CD4-positive, CD25-positive, alpha-beta regulatory T cell (primary cell): ENCODE data around the gene PLAAT4. TPM values are rescaled to one million over a fixed set of nuclear protein-coding genes. Genes with fewer than 3 reads are reported as not detected.

Source experiments
- ATAC-seq, 2 donors: fragments of 150-1000 bp; cut with Tn5 transposase; one replicate each; pipeline ENCODE4 v1.10.0; 2021; ENCODE audit warnings: low read depth in 2 of 2, moderate number of reproducible peaks in 2 of 2, moderate library complexity in 1 of 2
- DNase-seq, 3 donors: peaks; one replicate each; pipeline versions ENCODE4 v3.0.0 to v3.0.0-alpha.2; 2012 to 2022; ENCODE audit warnings: mixed read lengths in 1 of 3
- H3K27ac ChIP-seq: one replicate; pipeline ENCODE4 v1.7.0; 2013; ENCODE audit warnings: mild to moderate bottlenecking, low read length; ENCODE audit not compliant: insufficient read depth, poor library complexity, severe bottlenecking
- H3K27me3 ChIP-seq: one replicate; pipeline ENCODE4 v1.7.0; 2013; ENCODE audit warnings: low read length; ENCODE audit not compliant: control insufficient read depth, insufficient read depth
- H3K36me3 ChIP-seq: one replicate; pipeline ENCODE4 v1.7.0; 2013; ENCODE audit warnings: mild to moderate bottlenecking, low read length, moderate library complexity; ENCODE audit not compliant: control insufficient read depth, insufficient read depth
- H3K4me1 ChIP-seq: 2 replicates; pipeline ENCODE4 v1.7.0; 2013; ENCODE audit warnings: mild to moderate bottlenecking, low read length; ENCODE audit not compliant: insufficient read depth, control insufficient read depth, poor library complexity, severe bottlenecking
- H3K4me3 ChIP-seq: one replicate; pipeline ENCODE4 v1.7.0; 2013; ENCODE audit warnings: low read depth, mild to moderate bottlenecking, low read length, moderate library complexity
- H3K9me3 ChIP-seq, 2 experiments: 1 replicate in 1 of 2; 2 replicates in 1 of 2; pipeline ENCODE4 v1.7.0; 2013; ENCODE audit warnings: low read length in 2 of 2, mild to moderate bottlenecking in 1 of 2, moderate library complexity in 1 of 2; ENCODE audit not compliant: control insufficient read depth in 2 of 2
- H3K27ac Mint-ChIP-seq, 3 donors: one replicate each; pipeline ENCODE4 v1.8.0; 2020 to 2022; ENCODE audit warnings: mild to moderate bottlenecking in 3 of 3, mixed read lengths in 3 of 3, moderate library complexity in 2 of 3
- H3K27me3 Mint-ChIP-seq: one replicate; pipeline ENCODE4 v1.8.0; 2022; ENCODE audit warnings: mild to moderate bottlenecking, mixed read lengths
- H3K36me3 Mint-ChIP-seq: one replicate; pipeline ENCODE4 v1.8.0; 2020; ENCODE audit warnings: mixed read lengths
- H3K4me1 Mint-ChIP-seq, 4 donors: one replicate each; pipeline ENCODE4 v1.8.0; 2020 to 2022; ENCODE audit warnings: mixed read lengths in 4 of 4, mild to moderate bottlenecking in 1 of 4
- H3K4me3 Mint-ChIP-seq, 4 donors: one replicate each; pipeline ENCODE4 v1.8.0; 2020 to 2022; ENCODE audit warnings: mild to moderate bottlenecking in 4 of 4, mixed read lengths in 4 of 4, moderate library complexity in 3 of 4
- H3K9me3 Mint-ChIP-seq, 7 donors: one replicate each; pipeline ENCODE4 v1.8.0; 2020 to 2022; ENCODE audit warnings: mixed read lengths in 7 of 7, mild to moderate bottlenecking in 3 of 7, moderate library complexity in 2 of 7
- polyA plus RNA-seq, 4 donors: library from polyadenylated mRNA; unstranded; fragments of 300-500 nt; fragmentation: Illumina TruSeq; gene quantifications; one replicate each; pipeline ENCODE4 v1.2.3, GENCODE V29; 2021
- total RNA-seq: library from RNA; stranded (reverse); gene quantifications from one replicate; pipeline ENCODE4 v1.2.3, GENCODE V29; 2022

PLAAT4 gene
- total and polyA plus RNA-seq, 5 donors from 2014 or later = 118 to 493 (median 422) TPM

DNA sequence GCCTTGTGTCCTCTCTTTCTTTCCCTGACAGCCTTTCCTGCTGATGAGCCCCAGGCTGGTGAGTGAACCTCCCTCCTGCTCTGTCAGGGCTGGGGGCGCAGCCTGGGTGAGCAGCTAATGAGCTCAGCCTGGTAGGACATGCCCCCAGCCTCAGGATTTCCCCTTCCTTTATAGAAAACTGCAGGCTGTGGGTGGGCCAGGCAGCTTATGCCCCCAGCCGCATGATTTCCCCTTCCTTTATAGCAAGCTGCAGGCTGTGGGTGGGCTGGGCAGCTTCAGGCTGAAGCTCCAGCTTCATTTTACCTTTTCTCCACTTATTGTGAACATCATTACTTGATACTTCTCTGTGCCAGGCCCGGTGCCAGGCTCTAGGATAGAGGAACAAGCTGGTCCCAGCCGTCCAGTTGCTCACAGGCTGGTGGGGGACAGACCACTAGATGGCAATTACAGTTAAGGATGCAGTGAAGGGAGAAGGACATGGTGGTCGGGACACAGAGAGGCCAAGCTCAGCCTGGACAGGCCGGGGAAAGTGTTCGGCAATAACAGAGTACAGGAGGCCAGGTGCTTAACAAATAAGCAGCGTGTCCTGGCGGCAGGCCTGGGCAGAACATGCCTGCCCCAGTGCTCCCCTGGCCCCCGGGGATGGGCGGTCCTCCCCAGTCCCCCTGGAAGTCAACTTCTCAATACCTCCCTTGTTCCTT is 25.4 kb upstream of the PLAAT4 start:
- no peaks in the 10 kb centered on the region for H3K4me1 ChIP-seq
- H3K4me3 ChIP-seq = no peak overlapping the region
- Mint-ChIP-seq H3K4me3 (no peak overlapping the region), H3K36me3 (no peaks in the 10 kb centered on the region), H3K27ac (no peak overlapping the region), H3K4me1 (peaks cover 0 to 8% (median under 1%) of the 10 kb centered on the region in 4 donors), H3K9me3 (no peaks in the 10 kb centered on the region), H3K27me3 (no peaks in the 10 kb centered on the region)
- H3K9me3 ChIP-seq = no peaks in the 10 kb centered on the region
- DNase-seq = no peak
- no peak overlapping the region for H3K27ac ChIP-seq
- H3K36me3 ChIP-seq = no peaks in the 10 kb centered on the region
- no peaks in the 10 kb centered on the region for H3K27me3 ChIP-seq
- no peak for ATAC-seq

DNA sequence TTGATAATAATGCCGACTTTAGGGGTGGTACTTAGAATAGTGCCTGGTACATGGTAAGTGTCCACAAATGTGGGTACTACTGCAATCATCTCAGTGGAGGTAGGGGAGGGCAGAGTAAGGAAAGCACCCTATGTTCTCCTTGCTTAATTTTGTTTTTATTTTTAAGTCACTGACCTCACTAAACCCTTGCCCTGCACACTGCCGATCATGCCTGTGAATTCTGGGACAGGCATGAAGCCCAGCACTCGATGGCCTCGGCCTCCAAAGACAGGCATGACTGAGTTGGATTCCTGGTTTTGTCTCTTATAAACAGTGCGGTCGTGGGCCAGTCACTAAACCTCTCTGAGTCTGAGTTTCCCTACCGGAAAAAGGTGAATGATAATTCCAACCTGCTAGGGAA is 23.8 kb upstream of the PLAAT4 start:
- no peak for ATAC-seq

DNA sequence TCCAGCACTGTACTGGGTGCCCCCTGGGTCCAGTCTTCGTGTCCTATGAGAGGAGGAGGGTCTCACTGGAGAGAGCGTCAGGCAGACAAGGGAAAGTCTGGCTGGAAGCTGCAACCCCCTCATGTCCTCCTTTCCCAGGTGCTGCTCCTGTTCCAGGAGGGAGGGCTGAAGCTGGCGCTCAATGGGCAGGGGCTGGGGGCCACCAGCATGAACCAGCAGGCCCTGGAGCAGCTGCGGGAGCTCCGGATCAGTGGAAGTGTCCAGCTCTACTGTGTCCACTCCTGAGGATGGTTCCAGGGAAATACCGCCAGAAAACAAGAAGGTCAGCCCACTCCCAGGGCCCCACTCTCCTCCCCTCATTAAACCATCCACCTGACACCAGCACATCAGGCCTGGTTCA is 20.5 kb upstream of the PLAAT4 start:
- H3K27ac ChIP-seq = no peak overlapping the region
- peaks cover 13% of the 10 kb centered on the region for H3K27me3 Mint-ChIP-seq
- ATAC-seq = no peak
- H3K36me3 Mint-ChIP-seq = no peaks in the 10 kb centered on the region
- DNase-seq = no peak
- H3K4me3 ChIP-seq = no peak overlapping the region
- peaks cover 18 to 29% (median 19%) of the 10 kb centered on the region in 4 donors for H3K4me1 Mint-ChIP-seq
- H3K27me3 ChIP-seq = no peaks in the 10 kb centered on the region
- H3K9me3 ChIP-seq = no peaks in the 10 kb centered on the region
- H3K36me3 ChIP-seq = no peaks in the 10 kb centered on the region
- peaks cover 0 to 1% (median 0%) of the 10 kb centered on the region in 7 donors for H3K9me3 Mint-ChIP-seq
- peaks cover 9% of the 10 kb centered on the region for H3K4me1 ChIP-seq
- H3K4me3 Mint-ChIP-seq = no peak overlapping the region
- H3K27ac Mint-ChIP-seq = no peak overlapping the region

More for the DNA sequence above, 23.8 kb upstream of the PLAAT4 start:
- no peak for DNase-seq
- H3K9me3 ChIP-seq = no peaks in the 10 kb centered on the region
- Mint-ChIP-seq H3K27me3 (no peaks in the 10 kb centered on the region), H3K4me3 (no peak overlapping the region), H3K36me3 (no peaks in the 10 kb centered on the region), H3K27ac (peak overlapping the region in 1 of 3 donors; percentile 6), H3K9me3 (no peaks in the 10 kb centered on the region), H3K4me1 (peaks cover 2 to 6% (median 3%) of the 10 kb centered on the region in 4 donors)
- no peaks in the 10 kb centered on the region for H3K27me3 ChIP-seq
- no peak overlapping the region for H3K27ac ChIP-seq
- H3K4me3 ChIP-seq = no peak overlapping the region
- H3K4me1 ChIP-seq = no peaks in the 10 kb centered on the region
- no peaks in the 10 kb centered on the region for H3K36me3 ChIP-seq

DNA sequence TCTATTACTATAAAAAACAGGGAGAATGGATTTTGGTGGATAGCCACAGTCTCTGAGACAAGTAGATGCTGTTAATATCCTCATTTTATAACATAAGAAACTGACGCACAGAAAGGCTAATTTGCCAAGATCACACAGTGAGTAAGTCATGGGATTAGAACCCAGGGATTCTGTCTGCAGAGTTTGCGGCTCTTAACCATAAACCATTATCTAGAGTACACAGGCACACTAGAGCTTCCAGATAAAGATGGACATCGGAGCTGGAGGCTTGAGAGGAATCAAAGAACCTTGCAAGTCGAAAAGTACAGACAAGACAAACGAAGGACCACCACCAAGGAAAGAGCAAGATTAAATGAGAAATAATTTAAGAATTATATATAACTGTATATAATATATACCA is 19.5 kb upstream of the PLAAT4 start:
- Histone ChIP-seq H3K9me3 (no peaks in the 10 kb centered on the region), H3K27ac (no peak overlapping the region), H3K4me3 (no peak overlapping the region), H3K36me3 (no peaks in the 10 kb centered on the region), H3K4me1 (peaks cover 9% of the 10 kb centered on the region), H3K27me3 (no peaks in the 10 kb centered on the region)
- Mint-ChIP-seq H3K4me3 (peak overlapping the region in 2 of 4 donors; percentile 15 to 34), H3K36me3 (no peaks in the 10 kb centered on the region), H3K4me1 (peaks cover 18 to 29% (median 19%) of the 10 kb centered on the region in 4 donors), H3K27ac (peak overlapping the region in 2 of 3 donors; percentile 39 to 73), H3K9me3 (peaks cover 0 to 1% (median 0%) of the 10 kb centered on the region in 7 donors), H3K27me3 (peaks cover 18% of the 10 kb centered on the region)
- ATAC-seq = no peak
- DNase-seq = no peak

DNA sequence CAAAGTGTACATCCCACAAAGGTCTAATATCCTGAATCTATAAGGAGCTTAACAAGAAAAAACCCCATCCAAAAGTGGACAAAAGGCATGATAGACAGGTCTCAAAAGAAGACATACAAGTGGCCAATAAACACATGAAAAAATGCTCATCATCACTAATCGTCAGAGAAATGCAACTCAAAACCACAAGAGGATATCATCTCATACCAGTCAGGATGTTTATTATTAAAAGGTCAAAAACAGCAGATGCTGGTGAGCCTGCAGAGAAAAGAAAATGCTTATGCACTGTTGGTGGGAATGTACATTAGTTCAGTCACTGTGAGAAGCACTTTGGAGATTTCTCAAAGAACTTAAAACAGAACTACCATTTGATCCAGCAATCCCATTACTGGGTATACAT is 18.1 kb upstream of the PLAAT4 start:
- Mint-ChIP-seq H3K27ac (peak overlapping the region; percentile 43 to 94 (median 73)), H3K36me3 (no peaks in the 10 kb centered on the region), H3K9me3 (peaks cover 0 to 5% (median 0%) of the 10 kb centered on the region in 7 donors), H3K4me3 (peak overlapping the region; percentile 20 to 42 (median 36)), H3K4me1 (peaks cover 18 to 29% (median 19%) of the 10 kb centered on the region in 4 donors), H3K27me3 (peaks cover 20% of the 10 kb centered on the region)
- Histone ChIP-seq H3K4me3 (peak overlapping the region; percentile 10), H3K9me3 (no peaks in the 10 kb centered on the region), H3K27ac (no peak overlapping the region), H3K4me1 (peaks cover 9% of the 10 kb centered on the region), H3K36me3 (no peaks in the 10 kb centered on the region), H3K27me3 (no peaks in the 10 kb centered on the region)
- ATAC-seq (peak; percentile 61 to 72), DNase-seq (peak in 2 of 3 donors; percentile 36 to 42)

DNA sequence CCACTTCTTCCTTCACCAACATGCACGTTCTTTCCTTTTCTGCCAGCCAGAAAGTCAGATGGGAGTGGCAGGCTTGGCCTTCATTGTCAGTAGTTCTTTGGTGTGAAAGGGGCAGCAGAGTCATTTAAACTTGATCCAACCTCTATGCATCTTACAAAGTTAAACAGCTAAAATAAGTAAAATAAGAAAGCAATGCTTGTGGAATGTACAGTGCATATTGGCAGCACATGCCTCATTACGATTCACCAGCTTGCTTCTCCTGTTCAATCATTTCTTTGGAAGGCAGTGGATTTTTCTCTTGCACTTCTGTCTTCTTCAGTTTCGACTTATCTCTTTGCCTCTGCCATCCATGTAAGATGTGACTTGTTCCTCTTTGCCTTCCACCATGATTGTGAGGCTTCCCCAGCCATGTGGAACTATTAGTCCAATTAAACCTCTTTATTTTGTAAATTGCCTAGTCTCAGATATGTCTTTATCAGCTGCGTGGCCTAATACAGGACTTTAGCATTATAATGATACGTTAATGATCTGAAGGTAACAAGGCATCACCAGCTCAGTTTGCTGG is 15.9 kb upstream of the PLAAT4 start:
- Histone ChIP-seq H3K4me3 (no peak overlapping the region), H3K9me3 (peaks cover 0 to 2% of the 10 kb centered on the region in 2 experiments), H3K27ac (no peak overlapping the region), H3K27me3 (no peaks in the 10 kb centered on the region), H3K4me1 (peaks cover 9% of the 10 kb centered on the region), H3K36me3 (no peaks in the 10 kb centered on the region)
- H3K36me3 Mint-ChIP-seq = no peaks in the 10 kb centered on the region
- ATAC-seq (no peak), DNase-seq (no peak)
- peaks cover 23% of the 10 kb centered on the region for H3K27me3 Mint-ChIP-seq
- H3K27ac Mint-ChIP-seq = no peak overlapping the region
- H3K4me3 Mint-ChIP-seq = no peak overlapping the region
- peaks cover 18 to 29% (median 19%) of the 10 kb centered on the region in 4 donors for H3K4me1 Mint-ChIP-seq
- peaks cover 0 to 6% (median 0%) of the 10 kb centered on the region in 7 donors for H3K9me3 Mint-ChIP-seq

DNA sequence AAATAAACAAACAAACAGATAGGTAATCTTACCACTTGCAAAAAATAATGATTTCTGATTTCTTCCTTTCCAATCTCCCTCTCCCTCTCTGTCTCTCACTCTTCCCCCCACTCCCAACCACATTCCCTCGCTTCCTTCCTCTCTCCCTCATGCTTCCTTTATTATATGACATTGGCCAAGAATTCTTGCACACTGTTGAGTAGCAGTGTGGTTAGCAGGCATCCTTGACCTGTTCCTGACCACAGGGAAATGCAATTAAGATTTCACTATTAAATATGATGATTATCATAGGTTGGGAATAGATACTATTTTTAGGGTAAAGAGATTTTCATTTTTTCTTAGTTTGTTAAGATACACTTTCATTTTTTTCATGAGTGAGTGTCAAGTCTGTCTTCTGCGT is 14.7 kb upstream of the PLAAT4 start:
- ATAC-seq (no peak), DNase-seq (no peak)
- H3K9me3 Mint-ChIP-seq = peaks cover 0 to 6% (median 0%) of the 10 kb centered on the region in 7 donors
- H3K4me3 ChIP-seq = no peak overlapping the region
- H3K4me1 Mint-ChIP-seq = peaks cover 16 to 29% (median 19%) of the 10 kb centered on the region in 4 donors
- peak overlapping the region in 1 of 3 donors; percentile 29 for H3K27ac Mint-ChIP-seq
- H3K4me3 Mint-ChIP-seq = no peak overlapping the region
- H3K36me3 Mint-ChIP-seq = no peaks in the 10 kb centered on the region
- H3K27ac ChIP-seq = no peak overlapping the region
- peaks cover 9% of the 10 kb centered on the region for H3K4me1 ChIP-seq
- H3K27me3 Mint-ChIP-seq = peaks cover 23% of the 10 kb centered on the region
- H3K36me3 ChIP-seq = no peaks in the 10 kb centered on the region
- H3K9me3 ChIP-seq = peaks cover 0 to 2% of the 10 kb centered on the region in 2 experiments
- no peaks in the 10 kb centered on the region for H3K27me3 ChIP-seq
